ENCODE measurements around the gene PLIN1. TPM values are rescaled to one million over a fixed set of nuclear protein-coding genes. Genes with fewer than 3 reads are reported as not detected.

The PLIN1 gene
- total RNA-seq, 2 donors from 2014 or later: 5.7 to 24.2 TPM

DNA sequence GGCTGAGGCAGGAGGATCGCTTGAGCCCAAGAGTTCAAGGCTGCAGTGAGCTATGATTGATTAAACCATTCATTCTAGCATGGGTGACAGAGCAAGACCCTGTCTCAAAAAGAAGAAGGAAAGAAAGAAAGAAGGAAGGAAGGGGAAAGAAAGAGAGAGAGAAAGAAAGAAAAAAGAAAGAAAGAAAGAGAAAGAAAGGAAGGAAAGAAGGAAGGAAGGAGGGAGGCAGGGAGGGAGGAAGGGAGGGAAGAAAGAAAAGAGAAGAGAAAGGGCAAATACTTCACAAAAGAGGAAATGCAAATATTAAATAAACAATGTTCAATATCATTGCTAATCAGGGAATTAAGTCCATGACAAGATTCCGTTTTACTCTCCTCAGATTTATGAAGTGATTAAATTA lies 19.9 kb downstream of the PLIN1 start:
- Histone ChIP-seq H3K4me3 (no peak overlapping the region), H3K36me3 (no peaks in the 10 kb centered on the region), H3K27ac (no peak overlapping the region), H3K9me3 (no peaks in the 10 kb centered on the region), H3K27me3 (replicated peaks; ENCODE audit: insufficient read depth) (no peaks in the 10 kb centered on the region), H3K4me1 (ENCODE audit: control insufficient read depth in 1 of 2, low read depth in 2 of 2) (peaks cover 18 to 25% of the 10 kb centered on the region in 2 donors)
- TF ChIP-seq CTCF (IDR thresholded peaks at IDR 0.05): no peak
- no peak for ATAC-seq (ENCODE audit: insufficient number of reproducible peaks, low FRiP score, low read depth)
- DNase-seq (ENCODE audit: low spot score): no peak

DNA sequence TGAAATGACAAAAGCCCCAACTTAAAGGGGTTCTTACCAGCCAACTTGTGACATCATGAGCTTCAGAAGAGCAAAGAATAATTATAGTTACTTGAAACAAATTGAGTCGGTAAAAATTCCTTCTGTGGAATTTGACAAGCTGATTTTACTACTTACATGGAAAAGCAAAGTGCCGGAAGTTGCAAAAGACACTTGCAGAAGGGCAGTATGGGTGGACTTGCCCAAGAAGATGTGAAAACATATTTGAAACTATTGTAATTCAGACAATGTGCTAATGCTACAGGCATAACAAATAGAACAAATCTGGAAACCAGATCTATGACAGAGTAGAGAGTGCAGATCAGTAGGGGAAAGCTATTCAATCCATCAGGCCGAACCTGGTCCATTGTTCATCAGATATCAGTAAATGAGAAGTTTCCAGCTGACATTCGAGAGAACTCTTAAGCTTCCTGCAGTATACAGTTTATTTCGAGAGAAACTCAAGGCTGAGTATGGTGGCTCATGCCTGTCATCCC lies 21.4 kb downstream of the PLIN1 start:
- no peak for TF ChIP-seq CTCF (IDR thresholded peaks at IDR 0.05)
- no peaks in the 10 kb centered on the region for H3K36me3 ChIP-seq
- peaks cover 12 to 27% of the 10 kb centered on the region in 2 donors for H3K4me1 ChIP-seq (ENCODE audit: control insufficient read depth in 1 of 2, low read depth in 2 of 2)
- H3K27me3 ChIP-seq (replicated peaks; ENCODE audit: insufficient read depth): no peaks in the 10 kb centered on the region
- ATAC-seq (ENCODE audit: insufficient number of reproducible peaks, low FRiP score, low read depth) (no peak), DNase-seq (ENCODE audit: low spot score) (no peak)
- H3K9me3 ChIP-seq: no peaks in the 10 kb centered on the region
- H3K27ac ChIP-seq: no peak overlapping the region
- H3K4me3 ChIP-seq: no peak overlapping the region

DNA sequence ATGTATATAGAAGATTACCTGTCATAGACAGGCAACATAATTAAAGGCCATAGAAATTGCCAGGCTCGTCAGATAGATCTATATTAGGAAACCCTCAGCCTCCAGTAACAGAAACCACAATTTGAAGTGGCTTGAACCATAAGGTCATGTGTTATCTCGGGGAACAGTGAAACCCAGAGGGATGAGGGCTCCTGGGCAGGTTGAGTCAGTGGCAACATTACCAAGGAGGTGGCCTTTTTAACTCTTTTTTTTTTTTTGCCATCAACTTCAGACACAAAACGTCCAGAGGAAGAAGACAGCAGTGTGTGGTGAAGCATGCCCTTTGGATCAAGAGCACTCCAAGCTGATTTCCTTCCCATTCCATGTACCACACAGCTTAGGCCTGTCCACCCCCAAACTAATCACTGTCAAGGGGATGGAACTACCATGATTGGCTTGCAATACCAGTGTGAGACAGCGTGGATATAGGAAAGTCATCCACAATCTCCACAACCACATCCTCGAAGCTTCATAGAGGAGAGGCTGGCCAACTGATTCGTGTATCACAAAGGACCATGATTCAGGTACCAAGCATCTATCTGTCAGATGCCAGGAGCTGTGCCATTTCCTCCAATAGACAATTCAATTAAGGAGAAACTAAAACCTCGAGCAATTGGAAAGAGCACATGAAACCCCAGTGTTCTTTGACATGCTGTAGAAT lies 22.9 kb downstream of the PLIN1 start:
- TF ChIP-seq CTCF (IDR thresholded peaks at IDR 0.05): no peak
- Histone ChIP-seq H3K27ac (peak overlapping the region in 1 of 2 donors; percentile 69), H3K36me3 (no peaks in the 10 kb centered on the region), H3K4me1 (ENCODE audit: control insufficient read depth in 1 of 2, low read depth in 2 of 2) (peaks cover 5 to 17% of the 10 kb centered on the region in 2 donors), H3K4me3 (no peak overlapping the region), H3K27me3 (replicated peaks; ENCODE audit: insufficient read depth) (no peaks in the 10 kb centered on the region), H3K9me3 (no peaks in the 10 kb centered on the region)
- no peak for ATAC-seq (ENCODE audit: insufficient number of reproducible peaks, low FRiP score, low read depth)
- no peak for DNase-seq (ENCODE audit: low spot score)

DNA sequence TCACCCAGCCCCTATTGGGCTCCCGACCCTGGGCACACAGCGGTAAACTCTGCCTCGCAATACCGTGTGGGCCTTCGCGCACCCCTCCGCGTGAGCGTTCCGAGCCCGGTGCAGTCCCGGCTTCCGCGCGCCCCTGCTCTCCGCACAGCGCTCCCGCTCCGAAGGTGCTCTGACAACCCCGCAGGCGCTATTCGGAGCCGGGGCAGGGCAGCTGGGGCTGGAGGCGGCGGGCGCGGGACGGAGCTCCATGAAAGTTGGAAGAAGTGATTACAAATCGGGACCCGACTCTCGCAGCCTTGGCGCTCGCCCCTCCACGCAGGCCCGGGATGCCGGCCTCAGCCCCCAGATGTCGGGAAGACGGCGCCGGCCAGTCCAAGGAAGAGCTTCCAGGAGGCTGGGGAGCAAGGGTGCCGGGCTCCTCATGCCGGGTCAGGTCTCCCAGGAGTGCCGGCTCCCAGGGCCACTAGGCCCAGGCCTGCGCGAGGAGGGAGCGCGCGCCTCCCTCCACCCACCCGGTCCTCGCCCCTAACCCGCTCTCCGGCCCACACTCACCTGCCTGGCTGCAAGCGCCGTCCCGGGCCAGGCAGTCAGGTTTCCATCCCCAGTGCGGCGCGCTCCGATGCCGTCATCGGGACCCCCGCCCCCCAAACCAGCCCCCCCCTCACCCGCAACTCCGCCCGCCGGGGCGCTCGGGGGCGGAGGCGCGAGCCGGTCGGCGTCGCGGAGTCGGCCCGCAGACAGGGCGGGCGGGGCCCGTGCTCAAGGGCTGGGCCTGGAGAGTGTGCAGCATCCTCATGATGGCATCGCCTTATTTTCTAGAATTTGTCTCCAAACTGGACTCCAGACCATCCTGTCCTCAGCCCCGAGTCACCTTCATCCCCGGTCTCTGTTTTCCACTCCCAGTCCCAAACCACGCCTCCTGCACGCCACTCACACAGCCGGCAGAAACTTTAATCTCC lies 24.0 kb downstream of the PLIN1 start, which contains the start of gene KIF7:
TSS of gene KIF7 (minus strand) at position 621 of the 959 bp plus-strand sequence. CDS start 2,537 bp downstream, outside the sequence.
- peak within 1 kb of the TSS; percentile 69 for H3K27ac ChIP-seq
- peaks cover 5 to 17% of the 10 kb centered on the region in 2 donors for H3K4me1 ChIP-seq (ENCODE audit: control insufficient read depth in 1 of 2, low read depth in 2 of 2)
- no peaks in the 10 kb centered on the region for H3K27me3 ChIP-seq (replicated peaks; ENCODE audit: insufficient read depth)
- H3K9me3 ChIP-seq: no peaks in the 10 kb centered on the region
- H3K36me3 ChIP-seq: no peaks in the 10 kb centered on the region
- H3K4me3 ChIP-seq: peak within 1 kb of the TSS; percentile 80
- DNase-seq (ENCODE audit: low spot score): no peak
- ATAC-seq (ENCODE audit: insufficient number of reproducible peaks, low FRiP score, low read depth): no peak
- no peak for TF ChIP-seq CTCF (IDR thresholded peaks at IDR 0.05)

- Histone ChIP-seq H3K27me3 (replicated peaks; ENCODE audit: insufficient read depth) (no peaks in the 10 kb centered on the region), H3K4me3 (peak overlapping the region; percentile 80), H3K4me1 (ENCODE audit: control insufficient read depth in 1 of 2, low read depth in 2 of 2) (peaks cover 5 to 17% of the 10 kb centered on the region in 2 donors), H3K36me3 (no peaks in the 10 kb centered on the region), H3K9me3 (no peaks in the 10 kb centered on the region), H3K27ac (peak overlapping the region; percentile 69)
- no peak for ATAC-seq (ENCODE audit: insufficient number of reproducible peaks, low FRiP score, low read depth)
- no peak for TF ChIP-seq CTCF (IDR thresholded peaks at IDR 0.05)
- no peak for DNase-seq (ENCODE audit: low spot score)
Measured at GRCh38 chr15:89654301-89654761, 24.8 kb downstream of the PLIN1 start.

Data from thoracic aorta (tissue), 2 donors.